ENCODE results near the gene DHX8. TPM values are rescaled to one million over a fixed set of nuclear protein-coding genes. Genes with fewer than 3 reads are reported as not detected.

The DHX8 gene
- total RNA-seq, 1 donor from 2014 or later, result 134 TPM

DNA sequence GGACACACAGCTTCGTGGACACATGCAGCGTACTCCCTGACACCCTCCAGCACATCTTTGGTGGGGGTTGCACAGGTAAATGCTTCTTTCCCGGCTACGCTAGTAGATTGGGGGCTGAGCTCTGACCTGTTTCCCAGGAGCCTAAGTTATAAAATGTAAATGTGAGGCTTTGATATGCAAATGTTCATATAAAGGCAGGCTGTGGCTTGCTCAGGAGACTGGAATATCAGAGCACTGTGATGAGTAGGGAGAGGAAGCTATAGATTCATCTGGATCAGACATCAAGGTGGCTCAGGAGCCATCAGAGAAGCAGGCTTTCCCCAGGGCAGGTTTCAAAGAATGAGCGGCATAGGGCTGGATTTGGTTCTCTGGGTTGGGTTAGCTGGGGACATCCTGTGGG is 65.7 kb downstream of the DHX8 start:
- no peak overlapping the region for H3K4me2 ChIP-seq
- Mint-ChIP-seq H3K4me3 (peak overlapping the region; percentile 2), H3K27me3 (ENCODE audit: insufficient read depth, low read depth) (peaks cover 19% of the 10 kb centered on the region), H3K9me3 (no peaks in the 10 kb centered on the region), H3K4me1 (peaks cover 51% of the 10 kb centered on the region), H3K27ac (no peak overlapping the region), H3K36me3 (no peaks in the 10 kb centered on the region)
- H2AFZ ChIP-seq (replicated peaks), result no peak overlapping the region
- H3F3A ChIP-seq (ENCODE audit: low read depth), result peaks cover 33% of the 10 kb centered on the region
- no peak overlapping the region for H3K9ac ChIP-seq
- no peaks in the 10 kb centered on the region for H3K9me3 ChIP-seq (ENCODE audit: low read depth)
- peaks cover 20% of the 10 kb centered on the region for H3K4me1 ChIP-seq
- H3K27ac ChIP-seq, result no peak overlapping the region
- H4K20me1 ChIP-seq (ENCODE audit: low read depth), result peaks cover 20% of the 10 kb centered on the region
- no peaks in the 10 kb centered on the region for H3K36me3 ChIP-seq
- TF ChIP-seq EZH2phosphoT487 (IDR thresholded peaks at IDR 0.05) (no peak), EZH2 (IDR thresholded peaks at IDR 0.05) (no peak)
- TF ChIP-seq, protein P1, sequence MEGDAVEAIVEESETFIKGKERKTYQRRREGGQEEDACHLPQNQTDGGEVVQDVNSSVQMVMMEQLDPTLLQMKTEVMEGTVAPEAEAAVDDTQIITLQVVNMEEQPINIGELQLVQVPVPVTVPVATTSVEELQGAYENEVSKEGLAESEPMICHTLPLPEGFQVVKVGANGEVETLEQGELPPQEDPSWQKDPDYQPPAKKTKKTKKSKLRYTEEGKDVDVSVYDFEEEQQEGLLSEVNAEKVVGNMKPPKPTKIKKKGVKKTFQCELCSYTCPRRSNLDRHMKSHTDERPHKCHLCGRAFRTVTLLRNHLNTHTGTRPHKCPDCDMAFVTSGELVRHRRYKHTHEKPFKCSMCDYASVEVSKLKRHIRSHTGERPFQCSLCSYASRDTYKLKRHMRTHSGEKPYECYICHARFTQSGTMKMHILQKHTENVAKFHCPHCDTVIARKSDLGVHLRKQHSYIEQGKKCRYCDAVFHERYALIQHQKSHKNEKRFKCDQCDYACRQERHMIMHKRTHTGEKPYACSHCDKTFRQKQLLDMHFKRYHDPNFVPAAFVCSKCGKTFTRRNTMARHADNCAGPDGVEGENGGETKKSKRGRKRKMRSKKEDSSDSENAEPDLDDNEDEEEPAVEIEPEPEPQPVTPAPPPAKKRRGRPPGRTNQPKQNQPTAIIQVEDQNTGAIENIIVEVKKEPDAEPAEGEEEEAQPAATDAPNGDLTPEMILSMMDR (IDR thresholded peaks at IDR 0.05), result no peak
- no peaks in the 10 kb centered on the region for H3K79me2 ChIP-seq (ENCODE audit: low read depth)
- peaks cover 50% of the 10 kb centered on the region for H3K27me3 ChIP-seq
- no peak for DNase-seq (ENCODE audit: low spot score)
- no peak overlapping the region for H3K4me3 ChIP-seq

DNA sequence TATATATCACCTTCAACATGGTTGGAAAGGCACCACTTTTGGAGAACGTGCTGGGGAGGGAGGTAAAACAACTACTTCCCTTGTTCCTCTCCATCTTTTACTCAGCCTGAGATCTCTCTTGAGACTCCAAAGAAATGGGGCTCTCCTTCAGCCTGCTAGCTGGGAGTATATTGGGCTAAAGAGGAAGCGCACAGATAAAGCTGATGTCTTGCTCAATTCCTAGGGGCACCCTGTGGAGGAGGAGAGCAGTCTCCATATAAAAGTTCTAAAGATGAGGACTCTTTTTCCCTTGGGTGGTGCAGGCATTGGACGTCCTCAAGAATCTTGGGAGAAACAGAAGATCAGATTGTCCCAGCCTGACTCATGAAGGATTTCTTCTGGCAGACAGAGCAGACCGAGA is 67.0 kb downstream of the DHX8 start:
- no peak overlapping the region for H3K4me3 ChIP-seq
- H3K4me2 ChIP-seq, result no peak overlapping the region
- H3K9ac ChIP-seq, result no peak overlapping the region
- H3K27me3 ChIP-seq, result peaks cover 37% of the 10 kb centered on the region
- peaks cover 16% of the 10 kb centered on the region for H4K20me1 ChIP-seq (ENCODE audit: low read depth)
- no peak overlapping the region for H3K4me3 Mint-ChIP-seq
- H3K9me3 Mint-ChIP-seq, result no peaks in the 10 kb centered on the region
- DNase-seq (ENCODE audit: low spot score), result no peak
- peaks cover 38% of the 10 kb centered on the region for H3F3A ChIP-seq (ENCODE audit: low read depth)
- H3K4me1 ChIP-seq, result peaks cover 22% of the 10 kb centered on the region
- no peak overlapping the region for H3K27ac ChIP-seq
- peaks cover 54% of the 10 kb centered on the region for H3K4me1 Mint-ChIP-seq
- no peaks in the 10 kb centered on the region for H3K79me2 ChIP-seq (ENCODE audit: low read depth)
- H3K9me3 ChIP-seq (ENCODE audit: low read depth), result no peaks in the 10 kb centered on the region
- no peaks in the 10 kb centered on the region for H3K36me3 Mint-ChIP-seq
- no peak overlapping the region for H3K27ac Mint-ChIP-seq
- H3K36me3 ChIP-seq, result no peaks in the 10 kb centered on the region
- H3K27me3 Mint-ChIP-seq (ENCODE audit: insufficient read depth, low read depth), result peaks cover 16% of the 10 kb centered on the region
- H2AFZ ChIP-seq (replicated peaks), result no peak overlapping the region
- TF ChIP-seq, protein P1 (IDR thresholded peaks at IDR 0.05), result no peak
- no peak for TF ChIP-seq EZH2 (IDR thresholded peaks at IDR 0.05)
- no peak for TF ChIP-seq EZH2phosphoT487 (IDR thresholded peaks at IDR 0.05)

DNA sequence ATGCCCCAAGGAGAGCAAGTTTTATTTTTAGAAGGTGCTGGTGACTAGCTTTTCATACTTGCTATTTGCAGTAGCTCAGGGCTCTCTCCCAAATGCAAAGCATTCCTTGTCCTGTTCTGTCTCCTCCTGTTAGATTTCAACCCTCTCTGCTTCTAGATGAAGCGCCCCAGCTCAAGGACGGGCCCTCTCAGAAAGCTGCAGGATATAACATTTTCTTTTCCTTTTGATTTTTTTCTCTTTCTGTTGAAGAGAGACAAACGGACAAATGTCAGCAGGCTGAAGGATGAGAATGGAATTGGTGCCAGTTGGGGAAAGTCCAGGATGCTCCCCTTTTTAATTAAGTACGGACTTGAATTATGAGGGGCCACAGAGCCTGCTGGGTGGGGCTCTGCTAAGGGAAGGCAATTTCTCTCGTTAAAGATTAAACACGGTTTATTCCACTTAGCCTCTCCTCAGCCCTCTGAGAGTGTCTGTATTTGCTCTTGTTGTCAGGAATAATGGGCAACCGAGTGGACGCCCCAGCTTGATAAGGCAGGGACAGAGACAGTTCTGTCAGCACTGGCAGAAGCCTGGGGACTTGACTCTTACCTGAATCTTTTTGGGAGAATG is 68.6 kb downstream of the DHX8 start:
- Mint-ChIP-seq H3K4me1 (peaks cover 44% of the 10 kb centered on the region), H3K27me3 (ENCODE audit: insufficient read depth, low read depth) (peaks cover 16% of the 10 kb centered on the region), H3K4me3 (no peak overlapping the region), H3K27ac (no peak overlapping the region), H3K9me3 (no peaks in the 10 kb centered on the region), H3K36me3 (no peaks in the 10 kb centered on the region)
- DNase-seq (ENCODE audit: low spot score), result no peak
- H3K27me3 ChIP-seq, result peaks cover 23% of the 10 kb centered on the region
- TF ChIP-seq EZH2phosphoT487 (IDR thresholded peaks at IDR 0.05), result no peak
- peaks cover 7% of the 10 kb centered on the region for H4K20me1 ChIP-seq (ENCODE audit: low read depth)
- H3K4me1 ChIP-seq, result peaks cover 22% of the 10 kb centered on the region
- no peaks in the 10 kb centered on the region for H3K9me3 ChIP-seq (ENCODE audit: low read depth)
- H3F3A ChIP-seq (ENCODE audit: low read depth), result peaks cover 31% of the 10 kb centered on the region
- H3K36me3 ChIP-seq, result no peaks in the 10 kb centered on the region
- no peaks in the 10 kb centered on the region for H3K79me2 ChIP-seq (ENCODE audit: low read depth)
- no peak overlapping the region for H3K4me3 ChIP-seq
- H3K27ac ChIP-seq, result no peak overlapping the region
- H2AFZ ChIP-seq (replicated peaks), result no peak overlapping the region
- H3K9ac ChIP-seq, result no peak overlapping the region
- no peak overlapping the region for H3K4me2 ChIP-seq

DNA sequence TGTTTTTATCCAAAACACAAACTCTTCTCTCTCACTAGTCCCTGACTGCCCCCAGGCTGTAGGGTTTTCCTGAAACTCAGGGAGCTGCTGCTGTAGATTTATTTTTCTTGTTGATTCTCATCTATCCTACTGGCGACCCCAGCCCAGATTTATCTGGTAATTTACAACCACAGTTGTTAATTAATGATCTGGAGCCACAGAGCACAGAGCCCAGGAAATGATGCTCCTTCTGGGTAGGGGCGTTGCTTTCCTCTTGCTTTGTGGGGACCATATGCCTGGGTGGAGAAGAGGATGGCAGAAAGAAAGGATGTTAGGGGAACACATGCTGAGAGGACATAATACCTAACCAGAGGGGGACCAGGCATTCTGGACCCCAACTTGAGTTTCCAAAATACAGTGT is 69.8 kb downstream of the DHX8 start:
- peaks cover 13% of the 10 kb centered on the region for H3K27me3 Mint-ChIP-seq (ENCODE audit: insufficient read depth, low read depth)
- H3K4me2 ChIP-seq, result peak overlapping the region; percentile 43
- no peaks in the 10 kb centered on the region for H3K36me3 ChIP-seq
- DNase-seq (ENCODE audit: low spot score), result peak; percentile 48
- H3K36me3 Mint-ChIP-seq, result no peaks in the 10 kb centered on the region
- H3K79me2 ChIP-seq (ENCODE audit: low read depth), result no peaks in the 10 kb centered on the region
- no peaks in the 10 kb centered on the region for H3K9me3 ChIP-seq (ENCODE audit: low read depth)
- H3K4me3 Mint-ChIP-seq, result no peak overlapping the region
- peaks cover 11% of the 10 kb centered on the region for H3K27me3 ChIP-seq
- H3K9ac ChIP-seq, result no peak overlapping the region
- H3K27ac ChIP-seq, result no peak overlapping the region
- no peak for TF ChIP-seq EZH2 (IDR thresholded peaks at IDR 0.05)
- H3K9me3 Mint-ChIP-seq, result no peaks in the 10 kb centered on the region
- no peak overlapping the region for H3K27ac Mint-ChIP-seq
- H4K20me1 ChIP-seq (ENCODE audit: low read depth), result no peaks in the 10 kb centered on the region
- no peak overlapping the region for H3K4me3 ChIP-seq
- peaks cover 36% of the 10 kb centered on the region for H3K4me1 Mint-ChIP-seq
- no peak overlapping the region for H2AFZ ChIP-seq (replicated peaks)
- peaks cover 23% of the 10 kb centered on the region for H3F3A ChIP-seq (ENCODE audit: low read depth)
- H3K4me1 ChIP-seq, result peaks cover 22% of the 10 kb centered on the region

Data from neural progenitor cell (in vitro differentiated cells).